ENCODE data around the gene MAP7. TPM values are rescaled to one million over a fixed set of nuclear protein-coding genes. Genes with fewer than 3 reads are reported as not detected.

The MAP7 gene
- total and polyA plus RNA-seq, 4 donors, result 3.2 to 17.5 (median 8.3) TPM

GRCh38 chr6:136463743-136464142, 86.5 kb downstream of the MAP7 start (continued):
- TF ChIP-seq TAF1 (conservative IDR thresholded peaks at IDR 0.05) (no peak), FOXA1 (IDR thresholded peaks at IDR 0.05) (no peak), NR2F2 (IDR thresholded peaks at IDR 0.05) (no peak), JUND (IDR thresholded peaks at IDR 0.05) (no peak), RAD21 (IDR thresholded peaks at IDR 0.05) (no peak)

GRCh38 chr6:136446579-136447187, 103.5 kb downstream of the MAP7 start:
- WGBS, result 81% methylated on average over 2 of the region's 2 CpGs
- H3K9ac ChIP-seq (ENCODE audit: low read depth in 1 of 2, low read length in 2 of 2), result no peak overlapping the region
- TF ChIP-seq ATF3 (IDR thresholded peaks at IDR 0.05) (no peak), MAX (IDR thresholded peaks at IDR 0.05) (no peak), GABPA (IDR thresholded peaks at IDR 0.05 in 1 of 2, conservative IDR thresholded peaks at IDR 0.05 in 1 of 2) (no peak), REST (IDR thresholded peaks at IDR 0.05) (no peak), YY1 (IDR thresholded peaks at IDR 0.05) (no peak), FOXA2 (IDR thresholded peaks at IDR 0.05) (no peak), RAD21 (IDR thresholded peaks at IDR 0.05) (no peak), EGR1 (IDR thresholded peaks at IDR 0.05; ENCODE audit: low read depth in 2 of 2) (no peak), RXRA (IDR thresholded peaks at IDR 0.05) (no peak)

GRCh38 chr6:136446145-136446544, 104.1 kb downstream of the MAP7 start:
- TF ChIP-seq RXRA (IDR thresholded peaks at IDR 0.05) (no peak), GABPA (IDR thresholded peaks at IDR 0.05 in 1 of 2, conservative IDR thresholded peaks at IDR 0.05 in 1 of 2) (no peak), REST (IDR thresholded peaks at IDR 0.05) (no peak), ATF3 (IDR thresholded peaks at IDR 0.05) (no peak), EGR1 (IDR thresholded peaks at IDR 0.05; ENCODE audit: low read depth in 2 of 2) (no peak), SP1 (IDR thresholded peaks at IDR 0.05) (no peak), ZBTB33 (IDR thresholded peaks at IDR 0.05) (no peak), HNF4G (IDR thresholded peaks at IDR 0.05) (no peak), CTCF (IDR thresholded peaks at IDR 0.05; ENCODE audit: low read depth, low read length, missing input control) (no peak)
- Histone ChIP-seq H3K27ac (ENCODE audit: low read depth in 1 of 2, low read length in 2 of 2) (no peak overlapping the region), H3K27me3 (ENCODE audit: control insufficient read depth in 4 of 4, insufficient read depth in 4 of 4, low read length in 3 of 4) (no peaks in the 10 kb centered on the region), H3K4me1 (ENCODE audit: control insufficient read depth in 4 of 4, insufficient read depth in 4 of 4, low read length in 3 of 4) (no peaks in the 10 kb centered on the region), H3K9ac (ENCODE audit: low read depth in 1 of 2, low read length in 2 of 2) (no peak overlapping the region), H3K9me3 (ENCODE audit: control insufficient read depth in 4 of 4, low read length in 3 of 4) (peaks cover 0 to 2% (median under 1%) of the 10 kb centered on the region in 4 donors), H3K4me3 (ENCODE audit: low read depth in 1 of 3, low read length in 3 of 3) (no peak overlapping the region), H3K36me3 (ENCODE audit: control insufficient read depth in 4 of 4, insufficient read depth in 3 of 4, low read depth in 1 of 4, low read length in 3 of 4) (peaks cover 0 to 2% (median 0%) of the 10 kb centered on the region in 4 donors)
- no peak for DNase-seq (ENCODE audit: low spot score)
- WGBS, result 97% methylated on average over 2 of the region's 2 CpGs

More at GRCh38 chr6:136446579-136447187, 103.5 kb downstream of the MAP7 start:
- Histone ChIP-seq H3K9me3 (ENCODE audit: control insufficient read depth in 4 of 4, low read length in 3 of 4) (peaks cover 0 to 5% (median under 1%) of the 10 kb centered on the region in 4 donors), H3K27ac (ENCODE audit: low read depth in 1 of 2, low read length in 2 of 2) (no peak overlapping the region), H3K4me1 (ENCODE audit: control insufficient read depth in 4 of 4, insufficient read depth in 4 of 4, low read length in 3 of 4) (no peaks in the 10 kb centered on the region), H3K4me3 (ENCODE audit: low read depth in 1 of 3, low read length in 3 of 3) (no peak overlapping the region), H3K36me3 (ENCODE audit: control insufficient read depth in 4 of 4, insufficient read depth in 3 of 4, low read depth in 1 of 4, low read length in 3 of 4) (peaks cover 0 to 2% (median 0%) of the 10 kb centered on the region in 4 donors), H3K27me3 (ENCODE audit: control insufficient read depth in 4 of 4, insufficient read depth in 4 of 4, low read length in 3 of 4) (no peaks in the 10 kb centered on the region)
- DNase-seq (ENCODE audit: low spot score), result no peak
